Stimulated activated CD4-positive, alpha-beta T cell treated with anti-CD3 and anti-CD28 coated beads, TNF-alpha, amount 100 ng/mL, for 24 hours (primary cell): ENCODE data around the gene AGO1.
A peak's percentile ranks its signal among the peaks of the same experiment; 100 is the strongest.
"Not testable (repeated sequence)": the region's sequence is repeated elsewhere in the genome, so short reads cannot be mapped to it uniquely, and the experiment has no call there.

ENCODE experiments used
- DNase-seq, 3 experiments: peaks; one replicate each; pipeline ENCODE4 v3.0.0-alpha.2; 2020; ENCODE audit warnings: low read depth in 3 of 3

Gene AGO1

GRCh38 chr1:35915693-35916092 is 32.7 kb downstream of the AGO1 start:
- no peak for DNase-seq

- no peak for DNase-seq
These were observed 40.8 kb downstream of the AGO1 start for GRCh38 chr1:35923791-35924221.

- DNase-seq, result no peak
These were observed 41.8 kb downstream of the AGO1 start for GRCh38 chr1:35924838-35925237.

GRCh38 chr1:35925741-35926140 is 42.7 kb downstream of the AGO1 start:
- DNase-seq, result no peak

- DNase-seq, result no peak
These were observed 44.5 kb downstream of the AGO1 start for GRCh38 chr1:35927472-35927871.

- DNase-seq, result peak in 2 of 3 experiments; percentile 6 to 16
These were observed 47.0 kb downstream of the AGO1 start for GRCh38 chr1:35929730-35930592.

- DNase-seq, result peak; percentile 76 to 89 (median 79)
These were observed 47.8 kb downstream of the AGO1 start, which contains the start of gene AGO3 for GRCh38 chr1:35930593-35931445. AGO3 (plus strand) TSS chr1:35931105; CDS start chr1:35931427, 322 bp downstream.

- DNase-seq, result no peak
These were observed 48.6 kb downstream of the AGO1 start for GRCh38 chr1:35931446-35932157.

- DNase-seq, result no peak
These were observed 49.2 kb downstream of the AGO1 start for GRCh38 chr1:35932158-35932636.

- DNase-seq, result no peak
These were observed 49.9 kb downstream of the AGO1 start for GRCh38 chr1:35932941-35933340.

- no peak for DNase-seq
These were observed 52.7 kb downstream of the AGO1 start for GRCh38 chr1:35935442-35936388.

GRCh38 chr1:35936838-35937237 is 53.8 kb downstream of the AGO1 start:
- DNase-seq, result no peak

GRCh38 chr1:35939484-35939883 is 56.5 kb downstream of the AGO1 start:
- no peak for DNase-seq

GRCh38 chr1:35945327-35945726 is 62.3 kb downstream of the AGO1 start:
- no peak for DNase-seq

GRCh38 chr1:35947547-35947946 is 64.5 kb downstream of the AGO1 start:
- DNase-seq, result no peak

GRCh38 chr1:35958558-35958957 is 75.5 kb downstream of the AGO1 start:
- DNase-seq, result no peak

- DNase-seq, result no peak
These were observed 76.3 kb downstream of the AGO1 start for GRCh38 chr1:35959304-35959703.

GRCh38 chr1:35962952-35963351 is 79.9 kb downstream of the AGO1 start:
- DNase-seq, result no peak

GRCh38 chr1:35964277-35964676 is 81.3 kb downstream of the AGO1 start:
- DNase-seq, result not testable (repeated sequence)

- no peak for DNase-seq
These were observed 85.4 kb downstream of the AGO1 start for GRCh38 chr1:35968396-35968795.

GRCh38 chr1:35971601-35972000 is 88.6 kb downstream of the AGO1 start:
- DNase-seq, result no peak
